Omental fat pad (tissue), 4 donors: ENCODE data around the gene KRTAP12-4. TPM values are rescaled to one million over a fixed set of nuclear protein-coding genes. Genes with fewer than 3 reads are reported as not detected.
"Not testable (repeated sequence)": the region's sequence is repeated elsewhere in the genome, so short reads cannot be mapped to it uniquely, and the experiment has no call there.

Experiments
- ATAC-seq: fragments of 150-250 bp; one replicate; pipeline ENCODE4 v1.9.1; 2016; ENCODE audit warnings: mild to moderate bottlenecking, moderate library complexity; ENCODE audit not compliant: low FRiP score
- DNase-seq: peaks from one replicate; pipeline ENCODE4 v3.0.0-alpha.2; 2019; ENCODE audit warnings: low spot score
- CTCF ChIP-seq, 3 donors: fragments of 450-650 bp; IDR thresholded peaks; one replicate each; pipeline ENCODE4 v1.5.1; 2016 to 2017; ENCODE audit warnings: antibody characterized with exemption in 3 of 3, mild to moderate bottlenecking in 3 of 3, moderate library complexity in 2 of 3
- total RNA-seq, 4 donors: library from RNA; depleted of rRNA; stranded (reverse); fragments of >200 nt; gene quantifications; one replicate each; pipeline ENCODE4 v1.1.0, GENCODE V29; 2016

The KRTAP12-4 gene
- total RNA-seq, 4 donors from 2014 or later = not detected

GRCh38 chr21:44677881-44678280, 23.4 kb upstream of the KRTAP12-4 start:
- no peak for ATAC-seq
- DNase-seq = no peak
- no peak for TF ChIP-seq CTCF (IDR thresholded peaks at IDR 0.05)

DNA sequence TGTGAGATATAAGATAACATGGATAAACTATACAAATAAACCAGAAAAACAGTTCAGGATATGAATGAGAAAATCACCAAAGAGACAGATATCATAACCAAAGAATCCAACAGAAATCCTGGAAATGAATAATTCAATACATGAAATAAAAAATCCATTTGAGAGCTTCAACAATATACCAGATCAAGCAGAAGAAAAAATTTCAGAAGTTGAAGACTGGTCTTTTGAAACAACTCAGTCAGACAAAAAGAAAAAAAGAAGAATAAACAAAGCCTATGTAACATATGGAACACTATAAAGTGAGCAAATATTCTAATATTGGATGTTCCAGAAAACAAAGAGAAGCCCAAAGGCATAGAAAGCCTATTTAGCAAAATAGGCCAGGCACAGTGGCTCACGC, 17.5 kb upstream of the KRTAP12-4 start:
- TF ChIP-seq CTCF (IDR thresholded peaks at IDR 0.05) = no peak
- ATAC-seq (no peak), DNase-seq (no peak)

DNA sequence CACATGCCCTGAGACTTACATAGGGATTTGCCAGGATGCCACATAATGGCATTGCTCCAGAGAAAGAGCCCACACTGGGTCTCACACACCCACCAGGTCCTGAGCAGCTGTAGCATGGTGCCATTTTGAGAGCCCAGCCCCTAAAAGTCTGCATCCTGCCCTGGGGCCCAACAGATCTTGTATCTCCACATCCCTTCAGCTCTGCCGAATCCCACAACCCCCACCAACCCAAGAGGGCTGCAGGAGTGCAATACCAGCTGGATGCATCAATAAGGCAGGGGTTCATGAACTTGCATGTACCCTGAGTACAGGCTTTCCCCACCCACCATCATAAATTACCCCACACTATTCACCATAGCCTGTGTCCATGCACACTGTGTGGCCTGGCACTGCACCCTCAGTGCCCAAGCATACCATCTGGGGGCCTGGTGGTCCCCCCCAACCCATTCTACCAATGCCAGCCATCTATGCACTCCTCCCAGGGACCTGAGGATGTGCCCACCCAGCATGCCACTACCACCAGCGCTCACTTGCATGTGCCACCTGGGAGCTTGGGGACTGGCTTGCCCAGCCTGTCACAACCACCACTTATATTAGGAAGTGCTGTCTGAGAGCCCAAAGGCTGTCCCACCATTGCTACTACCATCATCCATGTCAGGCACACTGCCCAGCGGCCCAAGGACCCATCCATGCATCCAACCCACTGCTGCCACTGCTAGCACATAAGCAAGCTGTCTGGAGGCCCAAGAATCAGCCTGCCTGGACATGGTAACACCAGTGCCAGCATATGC, 16.4 kb upstream of the KRTAP12-4 start:
- TF ChIP-seq CTCF (IDR thresholded peaks at IDR 0.05) = no peak
- no peak for DNase-seq
- ATAC-seq = no peak

DNA sequence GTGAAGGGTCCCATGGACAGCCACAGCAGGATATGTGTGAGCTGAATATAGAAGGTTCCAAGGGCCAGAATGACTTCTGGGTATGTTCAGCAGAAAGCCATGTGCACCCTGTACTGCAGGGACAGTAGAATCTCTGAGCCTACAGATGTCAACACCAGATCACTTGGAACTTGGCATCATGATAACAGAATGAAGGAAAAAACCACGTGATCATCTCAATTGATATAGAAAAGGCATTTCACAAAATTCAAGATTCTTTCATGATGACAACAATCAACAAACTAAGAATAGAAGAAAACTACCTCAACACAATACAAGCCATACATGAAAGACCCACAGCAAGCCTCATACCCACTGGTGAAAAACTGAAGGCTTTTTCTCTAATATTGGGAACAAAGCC, 13.2 kb upstream of the KRTAP12-4 start:
- no peak for DNase-seq
- no peak for TF ChIP-seq CTCF (IDR thresholded peaks at IDR 0.05)
- no peak for ATAC-seq

DNA sequence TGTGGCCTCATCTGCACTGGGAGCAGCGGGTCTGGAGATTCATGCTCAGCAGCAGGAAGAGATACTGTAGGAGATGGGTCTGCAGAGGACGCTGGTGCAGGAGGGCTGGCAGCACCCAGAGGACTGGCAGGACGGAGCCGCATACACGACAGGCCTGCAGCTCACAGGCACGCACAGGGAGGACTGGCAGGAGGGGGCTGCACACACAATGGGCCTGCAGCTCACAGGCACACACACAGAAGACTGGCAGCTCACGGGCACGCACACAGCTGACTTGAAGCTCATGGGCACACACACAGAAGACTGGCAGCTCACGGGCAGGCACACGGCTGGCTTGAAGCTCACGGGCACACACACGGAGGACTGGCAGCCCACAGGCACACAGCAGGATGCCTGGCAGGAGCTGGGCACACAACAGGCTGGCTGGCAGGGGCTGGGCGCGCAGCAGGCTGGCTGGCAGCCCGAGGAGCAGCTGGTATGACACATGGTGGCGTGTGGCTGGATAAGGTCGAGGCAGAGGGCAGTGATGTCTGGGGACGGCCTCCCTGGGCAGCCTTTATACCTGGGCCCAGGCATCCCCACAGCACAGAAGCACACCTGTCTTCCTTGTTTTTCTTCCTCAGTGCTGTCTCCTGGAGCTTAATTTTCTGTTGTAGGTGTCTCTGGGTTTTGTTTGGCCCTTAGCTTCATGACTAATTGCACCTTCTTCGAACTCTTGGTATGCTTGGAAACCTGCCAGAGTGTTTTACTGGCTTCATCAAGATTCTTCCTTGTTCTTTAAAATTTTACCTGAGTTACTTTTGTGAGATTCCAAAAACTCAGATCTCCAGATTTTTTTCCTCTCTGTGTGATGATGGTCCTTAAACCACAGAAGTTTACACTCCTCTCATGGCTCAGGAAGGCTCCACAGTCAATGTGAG, 12.2 kb upstream of the KRTAP12-4 start, which contains the start of gene KRTAP12-2:
TSS of gene KRTAP12-2 (minus strand) at position 527 of the 920 bp plus-strand sequence. CDS start at position 486, 41 bp downstream.
- no peak for TF ChIP-seq CTCF (IDR thresholded peaks at IDR 0.05)
- no peak for DNase-seq
- no peak for ATAC-seq

- no peak for ATAC-seq
- TF ChIP-seq CTCF (IDR thresholded peaks at IDR 0.05) = no peak
Observed at GRCh38 chr21:44664691-44665090, 10.2 kb upstream of the KRTAP12-4 start.

GRCh38 chr21:44661567-44661966, 7.1 kb upstream of the KRTAP12-4 start:
- not testable (repeated sequence) for ATAC-seq, DNase-seq

More at GRCh38 chr21:44664691-44665090, 10.2 kb upstream of the KRTAP12-4 start:
- no peak for DNase-seq
